GM12878 (cell line): Measurements from ENCODE around the gene GPHB5. TPM values are rescaled to one million over a fixed set of nuclear protein-coding genes. Genes with fewer than 3 reads are reported as not detected.

Experiments
- ATAC-seq: fragments of 200-7000 bp; cut with Tn5 transposase; 3 replicates; pipeline ENCODE4 v1.9.1; 2020; ENCODE audit warnings: mild to moderate bottlenecking, moderate library complexity
- BruUV-seq: library from RNA; stranded (reverse); fragments of 400-500 nt; replicated peaks from 2 replicates; lab custom pipeline; 2021; lab: Mats Ljungman, UMichigan
- CTCF ChIA-PET: fragments of 300-600 bp; sonication (Branson Sonifier 250); formaldehyde crosslinking; extraction: SDS; loops from one replicate; lab custom pipeline; 2021; ENCODE audit warnings: inconsistent platforms; lab: Yijun Ruan, JAX
- POLR2A ChIA-PET: fragments of 350-600 bp; formaldehyde crosslinking; extraction: SDS; loops from one replicate; lab custom pipeline; 2021; ENCODE audit warnings: inconsistent platforms; lab: Charles Lee
- RAD21 ChIA-PET: fragments of 300-600 bp; sonication (Branson Sonifier 250); formaldehyde crosslinking; loops from one replicate; lab custom pipeline; 2023; ENCODE audit warnings: antibody characterized with exemption; ENCODE audit not compliant: unreplicated experiment; lab: Charles Lee
- SMC1A ChIA-PET: fragments of 300-600 bp; sonication (Branson Sonifier 250); formaldehyde crosslinking; loops from one replicate; lab custom pipeline; 2023; ENCODE audit not compliant: unreplicated experiment, uncharacterized antibody; lab: Charles Lee
- DNase-seq: peaks from one replicate; pipeline ENCODE4 v3.0.0-alpha.2; 2011; ENCODE audit warnings: low read depth, low spot score
- FAIRE-seq: peaks from 3 replicates; lab custom pipeline; 2011; peaks lifted over from hg19 to GRCh38; lab: Jason Lieb, UNC
- H2AFZ ChIP-seq: 2 replicates; pipeline ENCODE4 v1.6.0; 2011; ENCODE audit warnings: low read depth, low read length, control low read depth; ENCODE audit not compliant: control insufficient read depth
- H3K27ac ChIP-seq: 2 replicates; pipeline ENCODE4 v1.5.1; 2011; ENCODE audit warnings: control low read depth; ENCODE audit not compliant: control insufficient read depth, insufficient read depth
- H3K27me3 ChIP-seq, 2 experiments: replicated peaks in 1 of 2; 2 replicates each; pipeline versions ENCODE4 v1.6.0 to v1.6.1; 2011; ENCODE audit warnings: low read length in 1 of 2; ENCODE audit not compliant: control insufficient read depth in 2 of 2, insufficient read depth in 2 of 2
- H3K36me3 ChIP-seq, 2 experiments: 2 replicates each; pipeline ENCODE4 v1.5.1; 2011; ENCODE audit warnings: low read length in 1 of 2; ENCODE audit not compliant: control insufficient read depth in 2 of 2, insufficient read depth in 2 of 2
- H3K4me1 ChIP-seq: 2 replicates; pipeline ENCODE4 v1.6.1; 2011; ENCODE audit warnings: mild to moderate bottlenecking, low read length, moderate library complexity, mixed read lengths; ENCODE audit not compliant: control insufficient read depth, insufficient read depth
- H3K4me2 ChIP-seq: 2 replicates; pipeline ENCODE4 v1.6.0; 2011; ENCODE audit warnings: control low read depth; ENCODE audit not compliant: control insufficient read depth, insufficient read depth
- H3K4me3 ChIP-seq: fragments of 200-600 bp; sonication (generic); 2 replicates; pipeline ENCODE4 v1.5.1; 2016
- H3K79me2 ChIP-seq: 2 replicates; pipeline ENCODE4 v1.6.0; 2011; ENCODE audit warnings: low read length; ENCODE audit not compliant: control insufficient read depth, insufficient read depth
- H3K9ac ChIP-seq: 2 replicates; pipeline ENCODE4 v1.8.0; 2011; ENCODE audit warnings: low read length, control low read depth, mixed read lengths; ENCODE audit not compliant: control insufficient read depth, insufficient read depth
- H3K9me3 ChIP-seq: replicated peaks from 3 replicates; pipeline ENCODE4 v1.5.1; 2011; ENCODE audit warnings: mild to moderate bottlenecking, low read length; ENCODE audit not compliant: control insufficient read depth, insufficient read depth
- H4K20me1 ChIP-seq: 2 replicates; pipeline ENCODE4 v1.6.0; 2011; ENCODE audit not compliant: control insufficient read depth, insufficient read depth
- ATF2 ChIP-seq: IDR thresholded peaks from 2 replicates; pipeline ENCODE4 v1.6.1; 2012; ENCODE audit warnings: low read length, inconsistent platforms
- CEBPB ChIP-seq, 2 experiments: fragments of 150-350 bp in 1 of 2; IDR thresholded peaks; 2 replicates each; pipeline ENCODE4 v1.6.1; 2012 to 2014; ENCODE audit warnings: low read depth in 2 of 2, low read length in 2 of 2, borderline replicate concordance in 1 of 2, inconsistent platforms in 1 of 2
- CHD1 ChIP-seq: IDR thresholded peaks from 2 replicates; pipeline ENCODE4 v1.6.1; 2012; ENCODE audit warnings: low read depth, low read length, improper control_type of control experiment
- IRF3 ChIP-seq: fragments of 450-650 bp; IDR thresholded peaks from 2 replicates; pipeline ENCODE4 v1.6.1; 2014; ENCODE audit warnings: mild to moderate bottlenecking
- MEF2B ChIP-seq: fragments of 450-650 bp; IDR thresholded peaks from 2 replicates; pipeline ENCODE4 v1.6.1; 2018; ENCODE audit warnings: mild to moderate bottlenecking, moderate library complexity; ENCODE audit not compliant: partially characterized antibody, poor library complexity, severe bottlenecking
- NFIC ChIP-seq: IDR thresholded peaks from 2 replicates; pipeline ENCODE4 v1.6.1; 2012; ENCODE audit warnings: low read depth, mild to moderate bottlenecking, inconsistent platforms, low read length, moderate library complexity
- PML ChIP-seq: IDR thresholded peaks from 2 replicates; pipeline ENCODE4 v1.6.1; 2012; ENCODE audit warnings: low read length, inconsistent platforms
- SMAD5 ChIP-seq: IDR thresholded peaks from 2 replicates; pipeline ENCODE4 v1.6.1; 2016; ENCODE audit warnings: antibody characterized with exemption, low read depth
- SP1 ChIP-seq: IDR thresholded peaks from one replicate; pipeline ENCODE4 v1.6.1; 2011; ENCODE audit warnings: low read depth, low read length
- SREBF2 ChIP-seq: IDR thresholded peaks from 2 replicates; pipeline ENCODE4 v1.6.1; 2012; ENCODE audit warnings: mild to moderate bottlenecking, low read length
- SRF ChIP-seq, 2 experiments: IDR thresholded peaks; 2 replicates each; pipeline ENCODE4 v1.6.1; 2011; ENCODE audit warnings: low read depth in 2 of 2, low read length in 2 of 2, mild to moderate bottlenecking in 1 of 2, moderate library complexity in 1 of 2
- TARDBP ChIP-seq: IDR thresholded peaks from 2 replicates; pipeline ENCODE4 v1.6.1; 2016; ENCODE audit warnings: borderline replicate concordance
- WRNIP1 ChIP-seq: IDR thresholded peaks from 2 replicates; pipeline ENCODE4 v1.6.1; 2011; ENCODE audit warnings: low read depth, low read length, improper control_type of control experiment, borderline replicate concordance
- ZBED1 ChIP-seq: IDR thresholded peaks from 2 replicates; pipeline ENCODE4 v1.6.1; 2016; ENCODE audit warnings: borderline replicate concordance
- WGBS: methylation state at CpG from one replicate; pipeline ENCODE4 v1.1.6; 2016; ENCODE audit warnings: low lambda C conversion rate; ENCODE audit not compliant: insufficient replicate concordance, insufficient coverage; ENCODE audit errors: missing lambda C conversion rate; 5-methylcytosine and 5-hydroxymethylcytosine counted together
- in situ Hi-C: fragments of 300-500 bp; cut with MboI; formaldehyde crosslinking; loops from 9 replicates; pipeline ENCODE4 v1.14.3; 2018; ENCODE audit warnings: mixed read lengths
- intact Hi-C: fragments of 100-400 bp; cut with micrococcal nuclease; formaldehyde crosslinking; loops from one replicate; pipeline ENCODE4 v1.14.2; 2022; ENCODE audit not compliant: unreplicated experiment
- polyA plus RNA-seq, 11 experiments: library from polyadenylated mRNA; depleted of rRNA in 4 of 11; unstranded in 6 of 11; stranded (reverse) in 5 of 11; fragments of >200 nt; fragmentation: Nextera tagmentation in 4 of 11; fragmentation: Illumina TruSeq in 1 of 11; extraction: Ambion mirVana in 4 of 11; extraction: Trizol in 1 of 11; gene quantifications; 1 replicate in 1 of 11; 2 replicates in 10 of 11; pipeline versions ENCODE4 v1.2.1 to v1.2.3, GENCODE V29; 2011 to 2016; ENCODE audit warnings: inconsistent platforms in 2 of 11, missing spikeins in 2 of 11, low read depth in 1 of 11
- total RNA-seq, 4 experiments: library from RNA; depleted of rRNA in 3 of 4; stranded (reverse); fragments of >200 nt in 3 of 4; fragmentation: Illumina TruSeq in 1 of 4; extraction: Trizol in 1 of 4; gene quantifications; 2 replicates each; pipeline versions ENCODE4 v1.2.1 to v1.2.3, GENCODE V29; 2013 to 2021

The GPHB5 gene
- total and polyA plus RNA-seq, 10 of the 15 experiments (the other 5 are each of a cell fraction or from before 2014, with no cell fraction given), result not detected

DNA sequence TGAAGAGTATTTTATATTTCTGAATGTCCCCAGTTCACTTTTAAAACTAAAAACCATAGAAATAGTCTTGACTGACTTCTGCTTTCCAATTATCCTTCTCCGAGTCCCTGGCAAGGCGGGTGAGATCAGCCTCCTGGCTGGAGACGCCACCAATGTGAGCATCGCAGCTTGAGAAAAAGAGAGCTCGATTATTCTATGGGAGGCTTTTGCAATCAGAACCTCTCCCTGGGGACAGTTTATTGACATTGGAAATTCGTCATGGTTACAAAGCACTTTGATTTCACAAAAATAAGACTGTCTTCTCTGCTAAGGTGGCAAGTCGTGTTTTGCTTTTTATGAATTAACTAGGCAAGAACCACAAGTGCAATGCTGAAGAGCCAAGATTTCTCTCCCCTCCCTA lies 23.6 kb upstream of the GPHB5 start:
- RAD21 ChIA-PET, result no interaction called here

More for the DNA sequence above, 23.6 kb upstream of the GPHB5 start:
- Histone ChIP-seq H2AFZ (no peak overlapping the region), H3K4me1 (no peaks in the 10 kb centered on the region), H3K27ac (no peak overlapping the region), H3K4me2 (no peak overlapping the region), H3K27me3 (no peaks in the 10 kb centered on the region), H3K9me3 (no peaks in the 10 kb centered on the region), H3K79me2 (no peaks in the 10 kb centered on the region), H3K9ac (no peak overlapping the region), H3K4me3 (no peak overlapping the region), H4K20me1 (no peaks in the 10 kb centered on the region), H3K36me3 (no peaks in the 10 kb centered on the region)
- DNase-seq (no peak), ATAC-seq (no peak), FAIRE-seq (no peak)
- in situ Hi-C loops, result no loop called here
- CTCF ChIA-PET, result no interaction called here
- SMC1A ChIA-PET, result interaction anchor here (2.0 kb wide), 1 partner anchor 12 kb away, joined by 5 read pairs; no protein-coding TSS in a partner anchor
- WGBS, result 63% methylated on average over 7 of the region's 7 CpGs
- TF ChIP-seq IRF3 (no peak), TARDBP (no peak), ATF2 (no peak), WRNIP1 (no peak), SREBF2 (no peak), CEBPB (IDR thresholded peaks at IDR 0.05; ENCODE audit: borderline replicate concordance in 1 of 2, low read depth in 2 of 2, low read length in 2 of 2) (no peak), PML (no peak), CHD1 (no peak), MEF2B (no peak), SMAD5 (no peak), SRF (IDR thresholded peaks at IDR 0.05; ENCODE audit: low read depth in 2 of 2, low read length in 2 of 2) (no peak), NFIC (no peak), ZBED1 (no peak), SP1 (no peak)
- POLR2A ChIA-PET, result no interaction called here
- intact Hi-C loops, result no loop called here
- BruUV-seq, result no TSS peak
